Activated gamma-delta T cell treated with Interleukin-2 at 50 U/mL for 16 hours (primary cell): ENCODE data around the gene DRAXIN.
A peak's percentile ranks its signal among the peaks of the same experiment; 100 is the strongest.

ENCODE experiments used
- DNase-seq: peaks from one replicate; pipeline ENCODE4 v3.0.0-alpha.2; 2020

DRAXIN gene

DNA sequence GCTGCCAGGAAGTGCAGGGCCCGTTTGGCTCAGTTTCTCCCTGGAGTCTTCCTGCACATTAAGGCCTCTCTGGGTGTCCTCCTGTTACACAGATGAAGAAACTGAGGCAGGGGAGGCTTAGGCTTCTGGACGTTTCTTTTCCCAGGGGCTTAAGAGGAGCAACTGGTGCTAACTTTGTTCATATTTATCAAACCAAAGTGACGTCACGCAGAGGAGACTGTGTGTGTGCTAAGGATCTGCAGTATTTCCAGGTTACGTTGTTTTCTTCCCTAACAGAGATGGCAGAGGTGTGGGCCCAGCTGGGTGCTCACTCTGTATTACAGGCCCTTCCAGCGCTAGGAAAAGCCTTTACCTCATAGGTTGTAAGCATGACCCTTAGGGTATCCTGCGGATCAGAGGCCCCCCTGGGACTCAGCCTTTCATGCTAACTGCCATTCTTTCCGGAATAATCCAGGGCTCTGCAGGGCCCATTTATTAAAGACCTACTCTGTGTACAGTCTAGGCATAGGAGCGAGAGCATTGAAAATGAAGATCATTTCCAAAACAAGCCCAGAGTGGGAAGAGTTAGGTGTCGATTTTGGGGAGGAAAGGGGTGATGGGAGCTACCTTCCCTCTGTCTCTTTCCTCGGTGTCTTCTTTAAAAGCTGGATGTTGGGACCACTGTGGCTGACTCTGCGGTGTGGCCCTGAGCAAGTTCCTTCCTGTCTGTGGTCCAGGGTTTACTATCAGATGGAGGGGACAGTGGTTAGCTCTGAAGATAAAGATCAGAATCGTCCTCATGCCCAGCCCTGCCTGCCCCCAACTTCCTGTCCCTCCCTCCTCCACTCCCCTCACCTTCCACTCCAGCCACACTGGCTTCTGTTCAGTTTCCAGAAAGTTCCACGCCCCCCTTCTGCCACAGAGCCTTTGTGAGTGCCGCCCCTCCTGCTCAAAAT is 49.0 kb downstream of the DRAXIN start:
- peak; percentile 33 for DNase-seq

DNA sequence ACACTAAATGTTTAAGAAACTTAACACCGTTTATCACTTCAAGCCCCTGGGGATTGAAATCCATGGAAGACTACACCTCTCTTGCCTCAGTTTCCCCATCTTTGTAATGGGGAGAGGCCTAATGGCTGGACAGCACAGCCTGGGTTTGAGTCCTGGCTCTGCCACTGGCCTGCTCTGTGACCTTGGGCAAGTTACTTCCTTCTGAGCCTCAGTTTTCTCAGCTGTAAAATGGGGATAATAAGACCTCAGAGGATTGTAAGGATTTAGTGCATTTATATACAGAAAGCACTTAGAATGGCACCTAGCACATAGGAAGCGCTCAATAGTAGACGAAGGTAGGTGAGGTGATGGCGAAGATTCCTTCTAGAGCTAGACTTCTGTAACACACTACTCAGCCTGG is 50.0 kb downstream of the DRAXIN start:
- DNase-seq, result no peak

- no peak for DNase-seq
These were observed 50.5 kb downstream of the DRAXIN start for GRCh38 chr1:11741919-11742558.

DNA sequence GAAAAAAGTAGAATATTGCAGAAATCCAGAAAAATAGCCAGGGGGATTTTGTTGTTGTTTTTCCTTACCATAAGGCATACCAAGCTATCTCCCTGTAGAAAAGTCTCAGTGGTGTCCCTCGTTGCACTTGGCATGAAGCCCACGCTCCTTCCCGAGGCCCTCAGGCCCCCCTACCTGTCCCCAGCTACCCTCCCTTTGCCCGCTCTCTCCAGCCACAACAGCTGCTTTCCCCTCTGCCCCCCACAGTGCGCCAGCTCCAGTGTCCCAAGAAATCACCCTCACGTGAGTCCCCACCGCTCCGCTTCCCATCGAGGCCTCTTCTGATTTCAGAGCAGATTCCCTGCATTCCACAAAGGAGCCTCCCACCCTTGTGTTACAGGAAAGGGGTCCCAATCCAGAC is 52.8 kb downstream of the DRAXIN start:
- no peak for DNase-seq

- DNase-seq, result no peak
These were observed 54.6 kb downstream of the DRAXIN start for GRCh38 chr1:11746092-11746491.

- DNase-seq, result no peak
These were observed 55.4 kb downstream of the DRAXIN start for GRCh38 chr1:11746795-11747487.

DNA sequence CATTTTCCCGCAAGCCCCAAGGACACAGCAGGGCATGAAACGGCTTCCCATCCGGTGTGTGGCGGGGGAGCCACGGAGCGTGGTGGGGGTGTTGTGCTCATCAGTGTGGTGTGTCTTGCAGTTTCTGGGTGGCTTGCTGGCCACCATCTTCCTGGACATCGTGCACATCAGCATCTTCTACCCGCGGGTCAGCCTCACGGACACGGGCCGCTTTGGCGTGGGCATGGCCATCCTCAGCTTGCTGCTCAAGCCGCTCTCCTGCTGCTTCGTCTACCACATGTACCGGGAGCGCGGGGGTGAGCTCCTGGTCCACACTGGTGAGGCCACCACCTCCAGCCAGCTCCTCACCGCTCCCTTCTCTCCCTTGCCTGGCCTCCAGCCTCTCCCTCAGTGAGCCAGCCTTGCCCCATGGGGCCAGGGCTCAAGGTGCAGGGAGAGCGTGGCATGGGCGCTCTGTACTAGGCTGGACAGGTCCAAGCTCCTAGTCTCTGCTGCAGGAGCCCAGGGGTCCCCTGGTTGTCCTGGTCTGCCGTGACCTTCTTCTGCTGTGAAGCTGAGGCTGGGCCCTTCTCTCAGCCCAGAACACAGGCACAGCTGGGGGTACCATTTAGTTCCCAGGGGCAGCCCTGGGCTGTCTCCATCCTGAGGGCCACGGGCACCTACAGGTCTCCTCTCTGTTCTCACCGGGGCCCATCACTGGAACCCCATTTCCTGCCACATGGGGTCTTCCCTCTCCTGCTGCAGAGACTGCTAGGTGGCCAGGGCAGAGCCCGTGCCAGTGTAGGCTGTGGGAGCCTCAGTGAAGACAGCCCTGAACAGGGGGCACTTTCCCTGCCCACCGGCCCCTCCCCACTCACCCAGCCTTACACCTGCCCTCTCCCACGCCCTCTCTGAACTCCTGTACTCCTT is 57.0 kb downstream of the DRAXIN start:
- no peak for DNase-seq

- peak; percentile 40 for DNase-seq
These were observed 57.7 kb downstream of the DRAXIN start for GRCh38 chr1:11749203-11749689.

- no peak for DNase-seq
These were observed 58.5 kb downstream of the DRAXIN start for GRCh38 chr1:11749996-11750395.

- DNase-seq, result no peak
These were observed 59.6 kb downstream of the DRAXIN start for GRCh38 chr1:11751087-11751486.

GRCh38 chr1:11752359-11753088 is 61.0 kb downstream of the DRAXIN start:
- DNase-seq, result no peak

DNA sequence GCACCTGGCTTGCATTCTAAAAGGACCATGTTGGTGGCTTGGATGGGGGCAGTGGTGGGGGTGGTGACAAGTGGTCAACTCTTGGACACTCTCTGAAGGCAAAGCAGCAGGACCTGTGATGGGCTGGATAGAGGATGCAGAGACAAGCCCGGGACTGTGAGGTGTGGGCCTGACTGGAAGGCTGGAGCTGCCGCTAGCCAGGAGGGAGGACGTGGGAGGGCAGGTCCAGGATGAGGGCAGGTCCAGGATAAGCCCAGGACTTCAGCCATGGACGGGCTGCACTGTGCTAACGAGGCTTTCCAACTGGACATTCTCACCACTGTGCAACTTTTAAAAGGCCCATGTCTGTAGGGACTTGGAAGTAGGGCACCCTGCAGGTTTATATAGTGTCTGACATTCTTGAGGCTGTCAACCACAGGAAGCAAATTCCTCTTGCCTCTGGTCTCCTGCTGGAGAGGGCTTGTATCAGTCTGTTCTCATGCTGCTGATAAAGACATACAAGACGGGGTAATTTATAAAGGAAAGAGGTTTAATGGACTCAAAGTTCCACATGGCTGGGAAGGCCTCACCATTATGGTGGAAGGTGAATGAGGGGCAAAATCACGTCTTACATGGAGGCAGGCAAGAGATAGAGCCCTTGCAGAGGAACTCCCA is 62.2 kb downstream of the DRAXIN start:
- DNase-seq, result no peak

- no peak for DNase-seq
These were observed 65.5 kb downstream of the DRAXIN start for GRCh38 chr1:11757047-11757446.

DNA sequence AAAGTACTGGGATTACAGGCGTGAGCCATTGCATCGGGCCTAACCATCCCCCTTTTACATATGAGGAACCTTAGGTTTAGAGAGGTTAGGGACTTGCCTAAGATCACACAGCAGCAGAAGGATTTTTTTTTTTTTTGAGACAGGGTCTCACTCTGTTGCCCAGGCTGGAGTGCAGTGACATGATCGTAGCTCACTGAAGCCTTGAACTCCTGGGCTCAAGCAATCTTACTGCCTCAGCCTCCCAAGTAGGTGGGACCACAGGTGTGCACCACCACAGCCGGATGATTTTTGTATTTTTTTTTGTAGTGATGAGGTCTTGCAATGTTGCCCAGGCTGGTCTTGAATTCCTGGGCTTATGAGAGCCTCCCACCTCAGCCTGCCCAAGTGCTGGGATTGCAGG is 68.3 kb downstream of the DRAXIN start:
- DNase-seq, result no peak

DNA sequence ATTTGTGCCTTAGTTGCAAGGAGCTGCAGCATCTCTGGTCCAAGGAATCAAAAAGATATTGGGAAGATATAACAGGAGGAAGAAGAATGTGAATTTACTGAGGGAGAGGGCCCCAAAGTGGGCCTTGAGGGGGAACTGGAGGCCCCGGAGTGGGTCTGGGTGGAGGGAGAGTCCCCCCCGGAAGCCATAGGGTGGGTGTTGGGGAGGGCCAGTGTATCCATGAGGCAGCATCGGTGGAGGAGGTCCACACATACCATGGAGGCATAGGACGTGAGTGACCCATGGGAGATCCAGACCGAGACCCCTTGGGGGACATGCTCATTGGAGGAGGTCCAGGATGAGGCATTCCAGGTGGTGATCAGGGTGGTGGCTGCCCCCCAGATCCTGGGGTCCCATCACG is 69.8 kb downstream of the DRAXIN start:
- no peak for DNase-seq

DNA sequence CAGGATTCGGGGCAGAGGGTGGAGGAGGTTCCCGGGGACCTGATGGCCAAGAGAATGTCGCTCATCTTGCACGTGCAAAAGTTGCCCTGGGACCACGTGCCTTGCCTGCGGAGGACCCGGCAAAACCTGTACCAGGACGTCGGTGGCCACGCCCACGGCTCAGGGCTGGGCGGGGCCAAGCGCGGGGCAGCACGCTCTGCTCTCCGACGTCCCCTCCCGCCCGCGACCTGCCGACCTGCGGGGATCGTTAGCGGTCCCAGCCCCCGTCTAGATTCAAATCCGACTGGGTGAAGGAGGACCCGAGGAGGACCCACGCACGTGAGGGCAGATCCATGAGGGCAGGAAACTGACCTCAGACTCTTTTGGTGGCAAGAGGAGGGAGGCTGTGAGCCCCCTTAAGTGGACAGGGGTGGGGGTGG is 70.5 kb downstream of the DRAXIN start, which contains the start of gene C1orf167:
C1orf167 (plus strand) TSS at position 206 of the 419 bp plus-strand sequence. CDS start 2,208 bp downstream, outside the sequence.
- no peak for DNase-seq

- DNase-seq, result no peak
These were observed 72.6 kb downstream of the DRAXIN start for GRCh38 chr1:11764115-11764514.

DNA sequence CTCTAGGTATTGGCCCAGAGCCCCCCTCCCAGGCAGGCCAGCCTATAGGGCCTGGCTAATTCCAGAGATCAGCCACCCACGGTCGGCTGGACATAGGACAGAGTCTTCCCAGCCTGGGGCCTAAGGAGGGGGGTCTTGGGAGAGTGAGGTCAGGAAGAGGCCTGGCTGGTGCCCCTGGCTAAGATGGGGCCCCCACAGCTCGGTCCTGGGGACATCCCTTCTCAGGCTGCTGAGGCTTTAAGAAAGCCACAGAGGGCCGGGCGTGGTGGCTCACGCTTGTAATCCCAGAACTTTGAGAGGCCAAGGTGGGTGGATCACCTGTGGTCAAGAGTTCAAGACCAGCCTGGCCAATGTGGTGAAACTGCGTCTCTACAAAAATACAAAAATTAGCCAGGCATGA is 73.0 kb downstream of the DRAXIN start:
- no peak for DNase-seq

- DNase-seq, result no peak
These were observed 74.3 kb downstream of the DRAXIN start for GRCh38 chr1:11765661-11766428.

GRCh38 chr1:11766429-11766776 is 74.9 kb downstream of the DRAXIN start:
- no peak for DNase-seq
